Measurements from ENCODE around the gene ZDHHC11.
"Not testable (repeated sequence)": the region's sequence is repeated elsewhere in the genome, so short reads cannot be mapped to it uniquely, and the experiment has no call there.

The ZDHHC11 gene

GRCh38 chr5:878677-879076 lies 27.9 kb upstream of the ZDHHC11 start:
- DNase-seq (ENCODE audit: low read depth), result not testable (repeated sequence)

GRCh38 chr5:878125-878524 lies 27.3 kb upstream of the ZDHHC11 start:
- no peak for DNase-seq (ENCODE audit: low read depth)

DNA sequence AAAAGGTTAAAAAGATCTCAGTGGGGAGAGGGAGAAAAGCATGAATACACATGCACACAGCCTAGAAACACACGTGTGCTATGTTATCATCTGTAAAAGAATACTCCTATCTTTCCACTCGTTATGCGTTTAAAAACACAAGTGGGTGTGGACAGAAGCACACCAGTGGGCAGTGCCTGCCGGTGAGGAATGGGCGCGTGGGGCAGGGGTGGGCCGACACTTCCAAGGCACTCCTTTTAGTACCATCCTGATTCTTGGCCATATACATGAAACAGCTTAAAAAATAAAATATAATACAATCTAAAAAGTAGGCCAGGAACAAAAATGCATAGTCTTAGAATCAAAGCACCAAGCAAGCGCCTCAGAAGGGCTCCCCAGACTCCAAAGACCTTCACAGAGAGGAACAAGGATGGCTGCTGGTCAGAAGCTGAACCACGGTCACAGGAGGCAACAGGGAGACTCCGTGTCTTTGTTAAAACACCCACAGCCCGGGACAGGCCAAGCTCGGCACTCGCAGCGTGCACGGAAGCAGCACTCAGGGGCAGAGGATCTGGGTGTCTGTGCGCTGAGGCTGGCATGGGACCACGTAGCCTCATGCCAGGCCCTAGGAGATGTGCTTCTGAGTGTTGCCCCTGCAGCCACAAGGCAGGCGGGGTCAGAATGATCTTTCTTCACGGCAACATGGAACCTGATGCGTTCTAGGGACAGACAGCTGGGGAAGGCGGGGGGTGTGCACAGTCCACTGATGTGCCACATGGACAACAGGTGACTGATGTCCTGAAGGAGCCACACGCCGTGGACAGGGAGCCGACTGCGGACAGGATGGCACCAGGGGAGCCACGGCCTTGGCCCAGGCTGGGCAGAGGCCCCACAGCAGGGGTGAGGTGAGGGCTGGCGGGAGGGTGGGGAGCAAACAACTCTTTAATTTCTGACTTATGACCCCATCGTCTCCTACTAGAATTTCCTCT lies 25.9 kb upstream of the ZDHHC11 start:
- no peak for DNase-seq (ENCODE audit: low read depth)

- DNase-seq (ENCODE audit: low read depth), result no peak
Measured at GRCh38 chr5:875931-876330, 25.1 kb upstream of the ZDHHC11 start.

GRCh38 chr5:873328-873727 lies 22.5 kb upstream of the ZDHHC11 start:
- no peak for DNase-seq (ENCODE audit: low read depth)

DNA sequence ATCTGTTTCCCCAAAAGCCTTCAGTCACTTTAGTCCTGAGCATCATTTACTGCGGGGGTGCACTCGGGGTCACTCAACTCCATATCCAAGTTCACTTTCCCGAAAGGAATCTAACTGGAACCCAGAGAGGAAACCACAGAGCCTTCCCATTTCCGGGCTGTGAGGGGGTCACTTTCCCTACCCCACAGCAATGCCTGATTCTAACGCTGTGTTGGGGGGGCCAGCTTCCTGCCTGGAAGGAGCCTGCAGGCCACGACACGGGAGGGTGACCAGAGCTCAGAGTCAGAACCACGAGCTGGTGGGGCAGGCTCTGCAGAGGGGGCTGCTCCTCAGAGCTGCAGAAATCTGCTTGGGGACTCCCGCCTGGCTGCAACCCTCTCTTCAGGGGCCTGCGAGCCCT lies 21.5 kb upstream of the ZDHHC11 start:
- no peak for DNase-seq (ENCODE audit: low read depth)

- no peak for DNase-seq (ENCODE audit: low read depth)
Measured at GRCh38 chr5:871596-872298, 21.0 kb upstream of the ZDHHC11 start.

DNA sequence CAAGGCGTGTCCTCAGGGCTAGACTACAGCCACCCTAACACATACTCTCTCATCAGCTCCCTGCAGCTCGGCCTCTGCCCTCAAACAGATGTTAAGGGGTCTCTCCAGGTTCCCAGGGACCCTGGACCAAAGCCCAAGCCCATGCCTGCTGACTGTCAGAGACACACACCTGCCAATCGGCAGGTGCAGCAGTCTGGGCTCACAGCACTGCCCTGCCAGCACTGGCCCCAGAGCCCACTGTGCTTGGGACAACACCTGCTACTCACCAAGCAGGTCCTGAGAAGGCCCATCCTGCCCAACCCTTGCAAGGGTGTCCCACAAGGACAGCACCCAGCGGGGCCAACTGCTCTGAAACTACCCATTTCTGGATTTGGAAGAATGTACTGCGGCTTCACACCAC lies 20.2 kb upstream of the ZDHHC11 start:
- DNase-seq (ENCODE audit: low read depth), result no peak

GRCh38 chr5:868428-869135 lies 17.8 kb upstream of the ZDHHC11 start:
- DNase-seq (ENCODE audit: low read depth), result no peak

GRCh38 chr5:867300-867870 lies 16.6 kb upstream of the ZDHHC11 start:
- no peak for DNase-seq (ENCODE audit: low read depth)

- DNase-seq (ENCODE audit: low read depth), result no peak
Measured at GRCh38 chr5:865771-866170, 15.0 kb upstream of the ZDHHC11 start.

- no peak for DNase-seq (ENCODE audit: low read depth)
Measured at GRCh38 chr5:865168-865521, 14.4 kb upstream of the ZDHHC11 start.

DNA sequence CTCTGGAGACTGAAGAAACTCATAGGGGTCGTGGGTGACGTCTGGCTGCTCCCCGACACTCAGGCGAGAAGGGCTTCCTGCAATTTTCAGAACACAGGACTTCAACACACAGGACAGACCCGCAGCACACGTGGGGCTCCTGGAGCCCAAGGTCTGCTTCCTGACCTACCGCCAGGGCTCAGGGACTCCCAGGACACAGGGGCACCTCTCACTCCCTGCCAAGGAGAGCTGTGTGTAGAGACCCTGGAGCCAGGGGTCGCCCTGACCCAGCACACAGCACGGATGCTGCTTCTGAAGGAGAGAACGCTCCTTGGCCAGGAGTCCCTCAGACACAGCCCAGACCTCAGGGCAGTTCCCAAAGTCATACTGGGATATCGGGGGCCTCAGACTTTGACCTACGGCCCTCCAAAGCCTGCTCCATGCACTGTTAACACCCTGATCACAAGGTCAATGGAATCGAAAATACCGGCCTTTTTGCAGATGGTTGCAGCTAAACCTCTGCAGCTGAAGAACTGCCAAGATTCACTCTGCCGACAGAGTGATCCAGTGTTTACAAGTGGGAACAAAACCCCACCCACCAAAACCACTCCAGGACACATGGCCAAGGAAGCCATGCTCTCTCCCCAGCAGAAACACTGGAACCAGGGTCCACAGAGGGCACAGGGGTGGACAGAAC lies 13.8 kb upstream of the ZDHHC11 start:
- DNase-seq (ENCODE audit: low read depth), result no peak

DNA sequence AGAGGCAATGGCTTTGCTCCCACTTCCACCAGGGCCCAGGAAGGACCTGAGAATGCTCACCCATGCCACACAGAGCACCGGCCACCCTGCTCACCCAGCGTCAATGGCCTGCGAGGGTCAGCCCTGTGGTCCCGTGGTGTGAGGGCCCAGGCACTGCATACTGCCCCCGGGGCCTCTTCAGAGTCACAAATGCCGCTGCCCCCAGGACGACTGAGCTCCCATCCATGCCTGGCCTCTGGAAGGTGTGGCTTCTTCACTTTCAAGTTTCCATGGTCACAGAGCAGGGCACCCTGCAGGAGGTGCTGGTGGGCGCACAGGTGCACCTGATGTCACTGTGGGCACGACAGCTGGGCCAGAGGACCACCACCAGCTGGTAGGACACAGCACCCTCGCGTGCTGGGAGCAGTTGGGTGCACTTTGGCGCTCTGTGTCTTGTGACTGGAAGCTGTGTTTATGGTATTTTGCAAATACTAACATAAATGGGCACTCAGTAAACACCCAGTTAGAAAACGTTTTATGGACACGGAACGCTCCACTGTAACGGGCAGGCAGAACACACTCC lies 12.5 kb upstream of the ZDHHC11 start:
- DNase-seq (ENCODE audit: low read depth), result no peak

DNA sequence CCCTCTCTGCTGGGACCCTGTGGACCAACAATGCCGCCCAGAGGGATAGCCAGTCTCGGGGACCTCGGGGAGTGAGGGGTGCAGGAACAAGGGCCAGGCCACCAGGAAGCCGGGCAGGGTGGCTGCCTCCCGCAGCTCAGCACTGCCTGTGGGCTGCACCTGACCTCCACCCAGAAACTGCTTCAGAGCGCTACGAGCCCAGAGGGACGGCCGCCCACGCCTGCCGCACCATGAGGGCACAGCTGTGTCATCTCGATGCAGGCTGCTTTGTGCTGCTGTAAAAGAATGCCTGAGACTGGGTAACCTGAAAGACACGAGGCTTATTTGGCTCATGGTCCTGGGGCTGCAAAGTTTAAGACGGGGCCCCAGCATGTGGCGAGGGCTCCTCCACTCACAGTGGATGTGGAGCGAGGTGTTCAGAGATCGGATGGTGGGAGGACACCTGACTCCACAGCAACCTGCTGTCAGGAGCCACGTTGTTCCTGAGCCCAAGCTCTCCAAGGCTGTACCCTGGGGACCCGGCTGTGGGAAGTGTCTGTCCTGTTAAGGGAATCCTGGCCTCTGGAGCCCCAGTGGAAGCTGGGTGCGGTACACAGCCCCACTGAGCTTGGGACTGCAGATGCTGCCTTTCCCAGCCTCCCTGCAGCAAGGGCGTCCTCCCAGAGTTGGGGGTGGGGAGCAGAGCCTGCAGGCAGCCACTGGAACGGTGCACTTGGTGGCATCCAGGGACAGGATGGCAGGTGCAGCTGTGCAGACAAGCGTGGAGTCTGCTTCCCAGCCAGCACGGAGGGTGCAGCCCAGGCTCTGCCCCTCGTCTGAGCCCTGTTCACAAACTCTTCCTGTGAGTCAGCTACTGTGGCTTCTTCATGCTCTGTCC lies 11.8 kb upstream of the ZDHHC11 start:
- DNase-seq (ENCODE audit: low read depth), result no peak

- DNase-seq (ENCODE audit: low read depth), result no peak
Measured at GRCh38 chr5:861442-862366, 10.9 kb upstream of the ZDHHC11 start.

DNA sequence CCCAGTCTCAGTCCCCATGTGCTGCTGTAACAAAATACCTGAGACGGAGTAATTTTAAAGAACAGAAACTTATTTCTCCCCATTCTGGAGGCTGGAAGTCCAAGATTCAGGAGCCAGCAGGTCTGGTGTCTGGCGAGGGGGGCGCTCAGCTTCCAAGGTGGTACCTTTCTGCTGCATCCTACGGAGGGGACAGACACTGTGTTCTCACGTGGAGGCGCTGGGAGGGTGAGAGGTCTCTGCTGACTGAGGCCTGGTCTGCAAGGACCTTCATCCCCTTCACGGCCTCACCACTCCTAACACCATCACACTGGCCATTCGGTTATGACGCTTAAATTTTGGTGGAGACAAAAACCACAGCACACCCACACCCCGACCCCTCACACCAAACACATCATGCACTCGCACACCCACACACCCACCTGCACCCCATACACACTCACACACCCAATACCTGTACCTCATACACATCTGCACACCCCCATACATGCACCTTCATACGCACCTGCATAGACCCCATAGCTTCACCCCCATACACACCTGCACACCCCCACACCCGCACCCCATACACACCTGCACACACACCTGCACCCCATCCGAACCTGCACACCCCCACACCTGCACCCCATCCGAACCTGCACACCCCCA lies 9.8 kb upstream of the ZDHHC11 start:
- DNase-seq (ENCODE audit: low read depth), result no peak

GRCh38 chr5:859798-860296 lies 9.1 kb upstream of the ZDHHC11 start:
- DNase-seq (ENCODE audit: low read depth), result no peak

DNA sequence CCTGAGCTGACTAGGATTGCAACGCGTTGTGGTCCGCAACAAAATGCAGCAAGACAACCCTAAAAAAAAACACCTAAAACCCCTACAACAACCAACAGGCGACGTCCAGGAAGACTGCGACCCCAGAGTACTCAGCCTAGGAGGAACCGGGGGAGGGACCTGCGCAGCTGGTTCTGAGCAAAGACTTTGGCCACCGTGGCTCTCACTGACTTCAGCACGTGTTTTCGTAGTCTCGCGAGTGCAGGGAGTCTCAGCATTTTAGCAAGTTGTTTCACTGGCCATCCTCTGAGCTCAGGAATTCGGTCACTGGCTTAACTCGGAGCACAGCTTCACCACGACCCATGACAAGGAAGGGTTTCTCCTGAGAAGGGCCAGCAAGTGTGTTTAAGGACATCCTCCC lies 8.6 kb upstream of the ZDHHC11 start:
- DNase-seq (ENCODE audit: low read depth), result no peak
